ENCODE data around the gene FGD3.
A peak's percentile ranks its signal among the peaks of the same experiment; 100 is the strongest.

FGD3 gene

GRCh38 chr9:93081081-93081529 lies 133.8 kb downstream of the FGD3 start:
- no peak for DNase-seq

GRCh38 chr9:93081931-93082330 lies 134.6 kb downstream of the FGD3 start:
- peak; percentile 45 for DNase-seq

GRCh38 chr9:93082841-93083411 lies 135.6 kb downstream of the FGD3 start:
- DNase-seq: no peak

- no peak for DNase-seq
These were observed 136.5 kb downstream of the FGD3 start for GRCh38 chr9:93083592-93084470.

GRCh38 chr9:93084471-93084881 lies 137.2 kb downstream of the FGD3 start:
- no peak for DNase-seq

GRCh38 chr9:93085676-93086075 lies 138.4 kb downstream of the FGD3 start:
- no peak for DNase-seq

Measured in HCEC 1CT (cell line).